GM04503 (cell line): ENCODE measurements around the gene CDKAL1.

Experiments used
- DNase-seq: peaks from one replicate; pipeline ENCODE4 v3.0.0-alpha.2; 2012; ENCODE audit warnings: low read depth

CDKAL1 gene

DNA sequence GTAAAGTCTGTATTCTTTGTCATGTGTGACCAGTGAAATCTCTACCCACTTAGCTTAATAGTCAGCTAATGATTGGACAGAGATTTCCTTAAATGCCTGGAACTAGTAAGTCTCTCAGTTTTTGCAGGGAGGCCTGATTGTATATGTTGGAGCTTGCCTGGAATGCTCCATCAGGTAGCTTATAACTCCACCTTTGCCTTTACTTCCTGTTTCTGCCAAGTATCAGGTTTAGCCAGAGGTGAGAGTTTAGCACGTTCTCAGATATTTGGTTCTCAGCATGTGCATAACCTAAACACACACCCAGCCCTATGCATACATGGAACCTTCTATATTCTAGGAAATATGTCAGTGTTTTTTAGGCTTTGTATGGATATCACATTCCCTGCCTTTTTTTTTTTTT, 435.3 kb downstream of the CDKAL1 start:
- no peak for DNase-seq

DNA sequence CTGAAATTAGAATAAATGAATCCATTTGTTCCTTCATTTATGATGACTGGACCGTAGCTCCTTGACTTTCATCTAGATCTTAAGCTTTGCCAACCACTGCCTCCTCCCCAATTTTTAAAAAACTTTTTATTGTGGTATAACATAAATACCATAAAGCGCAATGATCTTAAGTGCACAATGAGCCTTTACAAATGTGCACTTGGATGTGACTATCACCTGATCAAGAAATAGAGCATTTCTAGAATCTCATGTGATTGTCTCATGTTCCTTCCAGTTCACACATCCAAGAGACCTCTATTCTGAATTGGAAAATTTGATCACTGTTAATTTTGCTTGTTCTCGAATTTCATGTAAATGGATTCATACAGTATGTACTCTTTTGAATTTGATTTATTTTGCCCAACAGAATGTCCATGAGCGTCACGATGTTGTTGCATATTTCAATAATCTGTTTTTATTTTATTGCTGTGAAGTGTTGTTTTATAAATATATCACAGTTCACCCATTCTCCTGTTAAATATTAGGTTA, 442.2 kb downstream of the CDKAL1 start:
- DNase-seq = no peak

DNA sequence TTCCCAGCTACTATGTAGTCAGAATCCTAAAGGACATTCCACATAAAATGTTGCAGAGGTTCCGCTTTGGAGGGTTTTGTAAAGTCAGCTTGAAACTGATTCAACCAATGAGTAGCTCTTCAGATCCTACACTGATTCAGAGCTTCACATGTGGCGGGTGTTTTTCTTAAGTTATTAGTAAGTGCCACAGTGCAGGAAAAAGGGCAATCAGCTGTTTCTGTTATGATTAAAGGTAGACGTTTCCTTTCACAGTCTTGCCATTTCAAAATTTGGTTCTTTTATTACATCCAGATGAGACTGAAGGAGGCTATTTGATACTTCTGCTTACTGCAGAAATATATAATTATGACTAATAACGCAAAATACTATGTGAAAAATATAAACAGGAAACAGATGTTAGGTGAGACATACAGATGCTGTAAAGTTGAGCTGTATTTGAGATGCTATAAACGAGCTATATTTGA, 443.9 kb downstream of the CDKAL1 start:
- peak; percentile 36 for DNase-seq

DNA sequence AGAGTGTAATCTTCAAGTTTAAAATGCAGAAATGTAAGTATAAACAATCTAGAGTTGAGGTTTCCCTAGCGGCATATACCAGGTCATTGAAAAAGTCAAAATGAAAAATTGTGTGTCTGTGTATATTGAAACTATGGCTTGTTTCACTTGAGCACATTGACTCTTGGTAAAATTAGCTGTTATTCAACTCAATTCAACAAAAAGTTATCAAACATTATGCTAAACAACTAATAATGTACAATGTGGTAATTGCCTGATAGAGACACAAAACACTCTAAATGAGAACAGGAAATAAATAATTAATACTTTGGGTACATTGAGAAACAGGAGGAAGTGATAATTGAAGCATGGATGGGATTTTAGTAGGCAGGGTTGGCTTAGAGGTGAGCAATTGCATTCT, 444.8 kb downstream of the CDKAL1 start:
- no peak for DNase-seq

GRCh38 chr6:20983961-20984360, 449.7 kb downstream of the CDKAL1 start:
- no peak for DNase-seq

DNA sequence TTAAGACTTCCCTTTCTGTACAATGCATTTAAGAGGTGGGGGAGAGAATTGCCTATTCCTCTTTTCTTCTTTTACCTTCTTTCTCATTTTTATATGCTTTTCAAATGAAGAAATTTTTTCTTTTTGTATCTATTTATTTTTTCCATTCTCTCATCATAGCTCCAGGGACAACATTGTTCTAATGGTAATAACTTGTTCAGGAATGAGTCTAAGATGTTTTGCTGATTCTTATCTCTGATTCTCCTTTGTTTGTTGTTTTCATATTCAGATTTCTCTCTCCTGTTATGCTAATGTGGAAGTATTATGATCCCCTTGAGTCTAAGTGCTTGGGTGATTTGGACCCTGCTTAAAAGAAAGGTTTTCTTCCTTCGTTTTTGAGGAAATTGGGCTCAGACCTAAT, 451.6 kb downstream of the CDKAL1 start:
- DNase-seq = no peak

- DNase-seq = no peak
These were observed 457.7 kb downstream of the CDKAL1 start for GRCh38 chr6:20991910-20992309.

DNA sequence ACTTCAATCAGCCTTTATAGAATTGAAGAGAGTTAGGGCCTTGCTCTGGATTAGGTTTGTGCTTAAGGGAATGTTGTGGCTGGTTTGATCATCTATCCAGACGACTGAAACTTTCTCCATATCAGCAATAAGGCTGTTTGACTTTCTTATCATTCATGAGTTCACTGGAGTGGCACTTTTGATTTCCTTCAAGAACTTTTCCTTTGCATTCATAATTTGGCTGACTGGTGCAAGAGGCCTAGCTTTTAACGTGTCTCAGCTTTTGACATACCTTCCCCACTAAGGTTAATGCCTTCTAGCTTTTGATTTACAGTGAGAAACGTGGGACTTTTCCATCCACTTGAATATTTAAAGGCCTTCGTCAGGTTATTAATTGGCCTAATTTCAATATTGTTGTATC, 461.8 kb downstream of the CDKAL1 start:
- no peak for DNase-seq

DNA sequence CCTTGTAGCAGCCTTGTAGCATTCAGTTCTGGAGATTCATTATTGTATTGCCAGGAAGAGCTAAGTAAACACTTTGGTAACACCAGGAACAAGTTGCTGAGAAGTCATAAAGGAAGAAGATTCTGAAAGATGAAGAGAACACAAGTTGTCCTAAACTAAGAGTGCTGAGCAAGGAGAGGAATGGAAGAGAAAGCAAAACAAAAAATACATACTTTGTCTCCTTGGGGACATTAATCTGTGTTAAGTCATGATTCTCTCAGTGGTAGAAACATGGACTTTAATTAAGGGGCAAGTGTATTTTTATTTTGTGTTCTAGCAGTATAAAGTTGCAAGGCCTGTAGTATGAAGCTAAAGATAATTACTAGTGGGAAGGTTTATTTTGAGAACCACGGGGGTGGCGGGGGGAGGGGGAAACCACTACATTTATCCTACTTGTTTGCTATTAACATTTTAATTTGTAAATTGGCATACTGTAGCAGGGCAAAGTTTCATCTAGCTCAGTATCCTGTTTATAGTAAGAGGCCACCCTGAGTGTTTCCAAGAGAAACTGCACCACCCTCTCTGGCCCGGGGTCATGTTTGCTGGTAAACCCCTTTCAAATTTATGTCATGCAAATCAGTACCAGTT, 463.0 kb downstream of the CDKAL1 start:
- no peak for DNase-seq

- no peak for DNase-seq
These were observed 463.5 kb downstream of the CDKAL1 start for GRCh38 chr6:20997770-20998147.

DNA sequence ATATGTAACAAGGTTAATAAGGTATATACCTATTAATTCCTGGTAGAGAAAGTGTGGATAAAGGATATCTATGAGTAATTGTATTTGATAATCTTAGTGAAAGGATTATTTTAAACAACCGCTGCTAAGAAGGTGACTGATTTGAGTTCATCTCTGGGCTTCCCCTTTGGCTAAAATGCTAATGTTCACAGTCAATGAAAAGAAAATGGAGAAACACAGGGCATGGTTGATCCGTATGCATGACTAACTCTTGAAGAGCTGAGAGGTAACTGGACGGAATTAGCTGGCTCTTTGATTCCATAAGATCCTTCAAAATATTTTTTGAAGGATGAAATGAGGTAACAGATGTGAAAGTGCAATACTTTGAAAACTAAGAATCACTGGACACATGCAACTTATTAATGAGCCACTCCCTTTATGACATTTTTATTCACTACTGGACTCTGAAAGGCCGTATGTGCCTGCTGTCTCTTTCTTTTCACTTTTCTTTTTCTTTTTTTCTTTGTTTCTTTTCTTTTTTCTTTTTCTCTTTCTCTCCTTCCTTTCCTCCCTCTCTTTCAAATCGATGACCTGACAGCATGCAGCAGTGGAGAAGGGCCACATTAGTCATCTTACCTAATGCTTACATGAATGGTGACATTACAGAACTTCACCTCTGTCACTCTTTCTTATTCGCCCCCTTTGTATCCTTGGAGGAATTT, 464.6 kb downstream of the CDKAL1 start:
- DNase-seq = no peak

- no peak for DNase-seq
These were observed 466.1 kb downstream of the CDKAL1 start for GRCh38 chr6:21000331-21000801.

GRCh38 chr6:21001736-21002135, 467.5 kb downstream of the CDKAL1 start:
- DNase-seq = no peak

- no peak for DNase-seq
These were observed 469.7 kb downstream of the CDKAL1 start for GRCh38 chr6:21003780-21004541.

DNA sequence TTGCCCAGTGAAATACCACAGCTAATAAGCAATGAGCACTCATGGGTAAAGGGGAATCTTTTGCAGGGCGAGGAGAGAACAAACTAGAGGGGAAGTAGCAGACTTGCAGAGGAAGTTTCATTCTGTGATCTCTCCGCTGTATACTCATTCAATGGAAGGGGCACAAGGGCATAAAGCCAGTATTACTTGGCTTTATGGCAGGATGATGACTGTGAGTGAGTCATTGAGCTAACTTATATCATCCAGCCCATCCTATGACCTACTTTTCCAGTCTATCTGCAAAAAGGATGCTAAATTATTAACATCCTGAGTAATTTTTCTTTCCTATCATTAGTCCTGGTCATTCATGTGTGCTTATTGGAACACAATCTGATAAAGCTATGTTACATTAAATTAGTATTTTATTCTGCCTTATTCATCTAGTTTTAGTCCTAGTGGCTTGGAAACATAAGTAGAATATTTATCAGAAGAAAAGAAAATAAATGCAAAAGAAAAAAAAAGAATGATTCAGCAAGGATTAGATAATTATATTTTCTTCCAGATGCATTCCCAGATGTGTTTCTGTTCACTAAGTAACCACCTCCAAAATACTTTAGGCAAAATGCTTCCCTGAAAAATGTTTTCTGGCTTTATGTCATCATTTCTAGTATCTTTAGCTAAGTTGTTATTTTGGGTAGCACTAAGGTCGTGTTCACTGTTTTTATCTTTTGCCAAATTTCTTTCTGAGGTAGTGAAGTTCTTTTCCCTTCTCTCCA, 471.7 kb downstream of the CDKAL1 start:
- no peak for DNase-seq

- no peak for DNase-seq
These were observed 485.4 kb downstream of the CDKAL1 start for GRCh38 chr6:21019614-21020013.

- DNase-seq = no peak
These were observed 488.3 kb downstream of the CDKAL1 start for GRCh38 chr6:21022343-21023107.

DNA sequence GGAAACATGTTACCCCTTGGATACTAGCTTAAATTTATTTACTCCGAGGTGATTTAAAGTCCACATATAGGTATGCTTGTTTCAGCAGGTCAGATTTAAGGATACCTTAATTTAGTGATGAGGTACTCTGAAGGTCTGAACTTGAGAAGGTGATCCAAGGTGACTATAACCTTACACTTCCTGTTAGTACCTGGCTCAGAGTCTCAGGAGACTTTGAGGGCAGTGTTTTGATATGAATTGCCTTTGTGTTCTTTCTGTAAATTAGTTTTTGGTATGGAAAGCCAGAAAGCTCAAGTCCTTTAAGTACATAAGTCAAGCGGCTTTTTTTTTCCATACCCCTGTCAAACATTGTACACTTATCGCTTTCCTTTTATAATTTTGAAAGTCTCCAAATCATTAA, 489.0 kb downstream of the CDKAL1 start:
- DNase-seq = no peak

DNA sequence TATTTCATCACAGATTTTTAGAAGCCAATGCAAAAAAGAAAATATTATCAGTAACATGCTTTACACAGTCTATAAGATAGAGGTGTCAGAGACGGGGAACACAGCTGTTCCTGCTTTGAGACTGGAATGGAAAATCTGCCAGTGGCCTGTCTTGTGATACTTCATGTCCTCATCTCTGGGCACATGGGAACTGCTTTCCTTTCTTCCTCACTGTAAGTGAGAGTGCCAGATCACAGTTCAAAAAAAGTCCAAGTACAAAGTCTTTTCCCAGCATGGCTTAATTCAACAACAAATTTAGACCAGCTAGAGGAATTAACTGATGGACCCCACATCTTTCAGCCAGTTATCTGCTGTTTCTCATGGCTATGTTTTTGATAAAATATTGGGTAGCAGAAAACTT, 490.4 kb downstream of the CDKAL1 start:
- no peak for DNase-seq

GRCh38 chr6:21026576-21027273, 492.5 kb downstream of the CDKAL1 start:
- no peak for DNase-seq

GRCh38 chr6:21027507-21027906, 493.2 kb downstream of the CDKAL1 start:
- DNase-seq = no peak
